Measurements from ENCODE around the gene TCHH.

DNA sequence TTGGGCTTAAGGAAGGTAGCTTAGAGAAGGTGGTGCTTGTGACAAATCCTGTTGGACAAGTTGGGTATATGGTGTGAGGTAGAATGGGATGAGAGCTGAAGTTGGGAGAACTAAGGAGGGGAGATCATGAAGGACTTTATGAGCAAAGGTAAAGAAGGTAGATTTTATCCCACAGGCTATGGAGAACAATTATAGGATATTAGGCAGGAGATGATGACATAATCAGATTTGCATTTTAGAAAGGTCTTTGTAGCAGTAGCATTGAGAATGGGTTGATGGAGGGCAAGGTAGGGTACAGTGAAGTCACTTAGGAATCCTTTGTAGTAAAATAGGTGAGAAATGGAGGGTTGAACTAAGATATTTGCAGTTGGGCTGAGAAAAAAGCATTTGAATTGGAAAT lies 14.9 kb upstream of the TCHH start:
- TF ChIP-seq POLR2A (IDR thresholded peaks at IDR 0.05) = no peak
- TF ChIP-seq, protein P1, sequence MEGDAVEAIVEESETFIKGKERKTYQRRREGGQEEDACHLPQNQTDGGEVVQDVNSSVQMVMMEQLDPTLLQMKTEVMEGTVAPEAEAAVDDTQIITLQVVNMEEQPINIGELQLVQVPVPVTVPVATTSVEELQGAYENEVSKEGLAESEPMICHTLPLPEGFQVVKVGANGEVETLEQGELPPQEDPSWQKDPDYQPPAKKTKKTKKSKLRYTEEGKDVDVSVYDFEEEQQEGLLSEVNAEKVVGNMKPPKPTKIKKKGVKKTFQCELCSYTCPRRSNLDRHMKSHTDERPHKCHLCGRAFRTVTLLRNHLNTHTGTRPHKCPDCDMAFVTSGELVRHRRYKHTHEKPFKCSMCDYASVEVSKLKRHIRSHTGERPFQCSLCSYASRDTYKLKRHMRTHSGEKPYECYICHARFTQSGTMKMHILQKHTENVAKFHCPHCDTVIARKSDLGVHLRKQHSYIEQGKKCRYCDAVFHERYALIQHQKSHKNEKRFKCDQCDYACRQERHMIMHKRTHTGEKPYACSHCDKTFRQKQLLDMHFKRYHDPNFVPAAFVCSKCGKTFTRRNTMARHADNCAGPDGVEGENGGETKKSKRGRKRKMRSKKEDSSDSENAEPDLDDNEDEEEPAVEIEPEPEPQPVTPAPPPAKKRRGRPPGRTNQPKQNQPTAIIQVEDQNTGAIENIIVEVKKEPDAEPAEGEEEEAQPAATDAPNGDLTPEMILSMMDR (IDR thresholded peaks at IDR 0.05) = no peak

Measured in Peyer's patch (tissue), 4 donors.